LNCaP clone FGC (cell line): ENCODE measurements around the gene TMCC2.

ENCODE experiments used
- DNase-seq: peaks from one replicate; pipeline ENCODE4 v3.0.0-alpha.2; 2011; ENCODE audit warnings: low read depth
- H3K4me3 ChIP-seq: 2 replicates; pipeline ENCODE4 v1.5.1; 2011; ENCODE audit warnings: mild to moderate bottlenecking, low read depth, low read length, control low read depth
- TF ChIP-seq, protein P1 (sequence below): IDR thresholded peaks from 2 replicates; pipeline ENCODE4 v1.5.1; 2012; ENCODE audit warnings: mild to moderate bottlenecking; ENCODE audit not compliant: control insufficient read depth, insufficient read depth; ENCODE audit errors: extremely low read depth

TMCC2 gene

DNA sequence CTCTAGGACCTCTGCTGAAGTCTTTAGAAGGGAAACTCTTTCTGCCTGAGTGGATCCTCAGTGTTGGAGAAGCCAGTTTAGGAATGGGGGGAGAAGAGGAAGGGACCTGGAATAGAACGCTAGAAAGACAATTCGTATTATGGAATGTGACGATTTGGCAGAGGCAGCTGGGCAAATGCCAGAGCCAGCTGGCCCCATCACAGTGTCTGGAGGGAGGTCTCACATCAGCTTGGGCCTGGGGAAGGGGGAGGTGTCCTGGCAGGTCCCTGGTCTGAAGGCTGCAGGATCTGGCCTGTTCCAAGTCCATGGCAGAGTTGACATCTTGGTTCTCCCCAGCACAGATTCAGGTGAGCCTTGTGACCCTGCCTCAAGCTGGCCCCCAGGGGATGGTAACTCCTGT, 11.3 kb downstream of the TMCC2 start:
- no peak overlapping the region for H3K4me3 ChIP-seq
- TF ChIP-seq, protein P1, sequence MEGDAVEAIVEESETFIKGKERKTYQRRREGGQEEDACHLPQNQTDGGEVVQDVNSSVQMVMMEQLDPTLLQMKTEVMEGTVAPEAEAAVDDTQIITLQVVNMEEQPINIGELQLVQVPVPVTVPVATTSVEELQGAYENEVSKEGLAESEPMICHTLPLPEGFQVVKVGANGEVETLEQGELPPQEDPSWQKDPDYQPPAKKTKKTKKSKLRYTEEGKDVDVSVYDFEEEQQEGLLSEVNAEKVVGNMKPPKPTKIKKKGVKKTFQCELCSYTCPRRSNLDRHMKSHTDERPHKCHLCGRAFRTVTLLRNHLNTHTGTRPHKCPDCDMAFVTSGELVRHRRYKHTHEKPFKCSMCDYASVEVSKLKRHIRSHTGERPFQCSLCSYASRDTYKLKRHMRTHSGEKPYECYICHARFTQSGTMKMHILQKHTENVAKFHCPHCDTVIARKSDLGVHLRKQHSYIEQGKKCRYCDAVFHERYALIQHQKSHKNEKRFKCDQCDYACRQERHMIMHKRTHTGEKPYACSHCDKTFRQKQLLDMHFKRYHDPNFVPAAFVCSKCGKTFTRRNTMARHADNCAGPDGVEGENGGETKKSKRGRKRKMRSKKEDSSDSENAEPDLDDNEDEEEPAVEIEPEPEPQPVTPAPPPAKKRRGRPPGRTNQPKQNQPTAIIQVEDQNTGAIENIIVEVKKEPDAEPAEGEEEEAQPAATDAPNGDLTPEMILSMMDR = no peak
- DNase-seq = no peak

- no peak overlapping the region for H3K4me3 ChIP-seq
- TF ChIP-seq, protein P1 = no peak
- DNase-seq = no peak
Measured at GRCh38 chr1:205240118-205240517, 12.4 kb downstream of the TMCC2 start.

- TF ChIP-seq, protein P1 = no peak
- H3K4me3 ChIP-seq = no peak overlapping the region
- no peak for DNase-seq
Measured at GRCh38 chr1:205240569-205240968, 12.8 kb downstream of the TMCC2 start.

GRCh38 chr1:205241366-205242030, 13.8 kb downstream of the TMCC2 start:
- no peak for DNase-seq
- TF ChIP-seq, protein P1 = no peak

DNA sequence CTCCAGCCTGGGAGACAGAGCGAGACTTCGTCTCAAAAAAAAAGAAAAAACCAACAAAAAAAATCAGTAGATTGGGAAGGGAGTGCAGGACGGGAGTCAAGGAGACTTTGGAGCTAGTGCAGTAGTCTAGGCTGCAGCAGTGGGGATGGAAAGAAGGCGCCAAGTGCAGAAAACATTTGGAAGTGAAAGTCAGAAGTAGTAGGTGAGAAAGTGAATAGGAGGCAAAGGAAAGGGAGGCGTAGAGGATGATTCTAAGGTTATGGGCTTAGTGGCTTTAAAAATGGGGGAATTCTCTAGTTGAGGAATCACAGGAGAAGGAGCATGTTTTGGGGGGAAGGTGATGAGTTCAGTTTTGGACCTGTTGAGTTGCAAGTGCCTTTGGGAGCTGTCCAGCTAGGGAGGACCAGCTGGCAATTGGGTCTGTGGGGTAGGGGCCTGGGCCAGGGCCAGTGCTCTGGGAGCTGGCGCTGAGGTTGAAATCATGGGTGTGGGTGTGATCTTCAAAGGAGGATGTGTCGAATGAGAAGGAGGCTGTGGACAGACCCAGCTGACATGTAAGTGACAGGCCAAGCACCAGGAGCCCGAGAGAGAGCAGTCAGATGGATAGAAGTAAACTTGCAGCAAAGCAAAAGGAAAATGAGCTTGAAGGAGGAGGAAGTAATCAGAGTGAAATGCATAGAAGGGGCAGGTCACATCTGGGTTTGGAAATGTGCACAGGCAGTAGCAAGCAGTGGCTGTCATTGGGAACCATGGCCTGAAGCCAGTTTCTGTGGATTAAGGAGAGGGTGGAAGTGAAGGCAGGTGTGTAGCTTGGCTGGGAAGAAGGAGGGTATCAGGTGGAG, 15.8 kb downstream of the TMCC2 start:
- no peak for DNase-seq
- TF ChIP-seq, protein P1 = no peak
- no peak overlapping the region for H3K4me3 ChIP-seq

More at GRCh38 chr1:205241366-205242030, 13.8 kb downstream of the TMCC2 start:
- no peak overlapping the region for H3K4me3 ChIP-seq

DNA sequence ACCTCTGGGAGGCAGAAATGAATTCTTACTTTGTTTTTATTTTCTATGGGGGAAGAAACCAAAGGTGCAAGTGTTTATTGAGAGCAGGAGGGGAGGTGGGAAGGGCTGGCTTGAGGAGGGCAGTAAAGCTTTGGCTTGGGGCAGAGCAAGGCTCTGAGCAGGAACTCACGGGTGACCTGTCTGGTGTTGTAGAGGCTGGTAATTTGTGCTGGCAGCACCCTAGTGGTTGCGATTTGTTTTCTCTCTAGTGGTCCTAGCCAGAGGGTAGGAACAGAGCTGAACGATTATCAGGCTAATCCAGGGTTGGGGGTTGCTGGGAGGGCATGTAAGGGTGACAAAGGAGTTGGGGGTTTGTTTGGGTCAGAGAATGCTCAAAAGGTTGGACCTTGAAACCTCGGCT, 16.6 kb downstream of the TMCC2 start:
- TF ChIP-seq, protein P1 = no peak
- no peak overlapping the region for H3K4me3 ChIP-seq
- DNase-seq = no peak
